ENCODE measurements around the gene CUEDC1. TPM values are rescaled to one million over a fixed set of nuclear protein-coding genes. Genes with fewer than 3 reads are reported as not detected.

Gene CUEDC1
- total and polyA plus RNA-seq, 2 of the 13 experiments (the other 11 are each of a cell fraction or from before 2014, with no cell fraction given), result 7.4 to 12.9 TPM

GRCh38 chr17:57906910-57907309 lies 48.3 kb downstream of the CUEDC1 start (continued):
- peak; percentile 26; the same call in 1 of the 2 replicates for TF ChIP-seq ARID4A (CRISPR knock-in tag; IDR thresholded peaks at IDR 0.05; ENCODE audit: borderline replicate concordance)
- TF ChIP-seq ZNF558 (CRISPR knock-in tag; IDR thresholded peaks at IDR 0.05; ENCODE audit: borderline replicate concordance), result no peak
- TF ChIP-seq FOSL2 (CRISPR knock-in tag; IDR thresholded peaks at IDR 0.05), result peak; percentile 52
- TF ChIP-seq STAT6 (CRISPR knock-in tag; IDR thresholded peaks at IDR 0.05; ENCODE audit: borderline replicate concordance), result no peak
- TF ChIP-seq, protein P1, sequence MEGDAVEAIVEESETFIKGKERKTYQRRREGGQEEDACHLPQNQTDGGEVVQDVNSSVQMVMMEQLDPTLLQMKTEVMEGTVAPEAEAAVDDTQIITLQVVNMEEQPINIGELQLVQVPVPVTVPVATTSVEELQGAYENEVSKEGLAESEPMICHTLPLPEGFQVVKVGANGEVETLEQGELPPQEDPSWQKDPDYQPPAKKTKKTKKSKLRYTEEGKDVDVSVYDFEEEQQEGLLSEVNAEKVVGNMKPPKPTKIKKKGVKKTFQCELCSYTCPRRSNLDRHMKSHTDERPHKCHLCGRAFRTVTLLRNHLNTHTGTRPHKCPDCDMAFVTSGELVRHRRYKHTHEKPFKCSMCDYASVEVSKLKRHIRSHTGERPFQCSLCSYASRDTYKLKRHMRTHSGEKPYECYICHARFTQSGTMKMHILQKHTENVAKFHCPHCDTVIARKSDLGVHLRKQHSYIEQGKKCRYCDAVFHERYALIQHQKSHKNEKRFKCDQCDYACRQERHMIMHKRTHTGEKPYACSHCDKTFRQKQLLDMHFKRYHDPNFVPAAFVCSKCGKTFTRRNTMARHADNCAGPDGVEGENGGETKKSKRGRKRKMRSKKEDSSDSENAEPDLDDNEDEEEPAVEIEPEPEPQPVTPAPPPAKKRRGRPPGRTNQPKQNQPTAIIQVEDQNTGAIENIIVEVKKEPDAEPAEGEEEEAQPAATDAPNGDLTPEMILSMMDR (CRISPR knock-in tag; IDR thresholded peaks at IDR 0.05), result peak; percentile 72
- TF ChIP-seq KDM4B (CRISPR knock-in tag; IDR thresholded peaks at IDR 0.05), result no peak
- no peak for TF ChIP-seq SMAD9 (CRISPR knock-in tag; IDR thresholded peaks at IDR 0.05)
- TF ChIP-seq SAP130 (CRISPR knock-in tag; IDR thresholded peaks at IDR 0.05; ENCODE audit: low read depth), result peak; percentile 46; the same call in 1 of the 2 replicates
- peak; percentile 89 for TF ChIP-seq XRCC5 (optimal IDR thresholded peaks at IDR 0.05; ENCODE audit: low read length)
- peak; percentile 63 for TF ChIP-seq RAD21 (CRISPR knock-in tag; IDR thresholded peaks at IDR 0.05)
- TF ChIP-seq MYC (CRISPR knock-in tag; IDR thresholded peaks at IDR 0.05; ENCODE audit: borderline replicate concordance), result peak; percentile 31; the same call in 1 of the 2 replicates
- TF ChIP-seq, protein P2, sequence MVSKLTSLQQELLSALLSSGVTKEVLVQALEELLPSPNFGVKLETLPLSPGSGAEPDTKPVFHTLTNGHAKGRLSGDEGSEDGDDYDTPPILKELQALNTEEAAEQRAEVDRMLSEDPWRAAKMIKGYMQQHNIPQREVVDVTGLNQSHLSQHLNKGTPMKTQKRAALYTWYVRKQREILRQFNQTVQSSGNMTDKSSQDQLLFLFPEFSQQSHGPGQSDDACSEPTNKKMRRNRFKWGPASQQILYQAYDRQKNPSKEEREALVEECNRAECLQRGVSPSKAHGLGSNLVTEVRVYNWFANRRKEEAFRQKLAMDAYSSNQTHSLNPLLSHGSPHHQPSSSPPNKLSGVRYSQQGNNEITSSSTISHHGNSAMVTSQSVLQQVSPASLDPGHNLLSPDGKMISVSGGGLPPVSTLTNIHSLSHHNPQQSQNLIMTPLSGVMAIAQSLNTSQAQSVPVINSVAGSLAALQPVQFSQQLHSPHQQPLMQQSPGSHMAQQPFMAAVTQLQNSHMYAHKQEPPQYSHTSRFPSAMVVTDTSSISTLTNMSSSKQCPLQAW (CRISPR knock-in tag; IDR thresholded peaks at IDR 0.05), result peak; percentile 45; the same call in 1 of the 2 replicates
- TF ChIP-seq ZFP82 (CRISPR knock-in tag; IDR thresholded peaks at IDR 0.05; ENCODE audit: borderline replicate concordance), result no peak
- TF ChIP-seq ZNF691 (CRISPR knock-in tag; IDR thresholded peaks at IDR 0.05; ENCODE audit: borderline replicate concordance, low read depth), result no peak
- peak; percentile 55 for TF ChIP-seq STAG1 (CRISPR knock-in tag; IDR thresholded peaks at IDR 0.05)
- peak; percentile 66 for TF ChIP-seq TEAD3 (CRISPR knock-in tag; optimal IDR thresholded peaks at IDR 0.05; ENCODE audit: borderline replicate concordance)
- no peak for TF ChIP-seq HNRNPL (IDR thresholded peaks at IDR 0.05; ENCODE audit: low read depth, low read length)
- TF ChIP-seq, protein P3, sequence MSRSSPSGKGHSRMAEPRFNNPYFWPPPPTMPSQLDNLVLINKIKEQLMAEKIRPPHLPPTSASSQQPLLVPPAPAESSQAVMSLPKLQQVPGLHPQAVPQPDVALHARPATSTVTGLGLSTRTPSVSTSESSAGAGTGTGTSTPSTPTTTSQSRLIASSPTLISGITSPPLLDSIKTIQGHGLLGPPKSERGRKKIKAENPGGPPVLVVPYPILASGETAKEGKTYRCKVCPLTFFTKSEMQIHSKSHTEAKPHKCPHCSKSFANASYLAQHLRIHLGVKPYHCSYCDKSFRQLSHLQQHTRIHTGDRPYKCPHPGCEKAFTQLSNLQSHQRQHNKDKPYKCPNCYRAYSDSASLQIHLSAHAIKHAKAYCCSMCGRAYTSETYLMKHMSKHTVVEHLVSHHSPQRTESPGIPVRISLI (CRISPR knock-in tag; IDR thresholded peaks at IDR 0.05; ENCODE audit: borderline replicate concordance), result peak; percentile 95

All from HepG2 (cell line).